ENCODE results near the gene CECR2.

GRCh38 chr22:17380359-17381087, 11.3 kb downstream of the CECR2 start:
- TF ChIP-seq CTCF (IDR thresholded peaks at IDR 0.05; ENCODE audit: low read depth, low read length, poor library complexity, severe bottlenecking): no peak
- no peak for TF ChIP-seq EZH2phosphoT487 (IDR thresholded peaks at IDR 0.05; ENCODE audit: borderline replicate concordance, low read length)

Measured in DOHH2 (cell line).